Immature natural killer cell (primary cell): ENCODE results near the gene EXPH5. TPM values are rescaled to one million over a fixed set of nuclear protein-coding genes. Genes with fewer than 3 reads are reported as not detected.

Experiments used
- DNase-seq, 3 donors: peaks; one replicate each; pipeline ENCODE4 v3.0.0; 2022; ENCODE audit warnings: mixed read lengths in 1 of 3
- H3K27ac Mint-ChIP-seq, 6 donors: one replicate each; pipeline ENCODE4 v1.8.0; 2020; ENCODE audit warnings: mixed read lengths in 6 of 6, mild to moderate bottlenecking in 5 of 6, inconsistent platforms in 4 of 6, moderate library complexity in 3 of 6
- H3K27me3 Mint-ChIP-seq, 3 donors: one replicate each; pipeline ENCODE4 v1.8.0; 2020 to 2021; ENCODE audit warnings: low read depth in 3 of 3, mild to moderate bottlenecking in 3 of 3, mixed read lengths in 3 of 3, moderate library complexity in 3 of 3, inconsistent platforms in 1 of 3
- H3K36me3 Mint-ChIP-seq, 3 donors: one replicate each; pipeline ENCODE4 v1.8.0; 2020; ENCODE audit warnings: mixed read lengths in 3 of 3, inconsistent platforms in 2 of 3, mild to moderate bottlenecking in 2 of 3
- H3K4me1 Mint-ChIP-seq, 2 donors: one replicate each; pipeline ENCODE4 v1.8.0; 2020; ENCODE audit warnings: inconsistent platforms in 2 of 2, mild to moderate bottlenecking in 2 of 2, mixed read lengths in 2 of 2, moderate library complexity in 1 of 2
- H3K4me3 Mint-ChIP-seq, 5 donors: one replicate each; pipeline ENCODE4 v1.8.0; 2020; ENCODE audit warnings: mild to moderate bottlenecking in 5 of 5, mixed read lengths in 5 of 5, inconsistent platforms in 3 of 5, moderate library complexity in 3 of 5
- H3K9me3 Mint-ChIP-seq, 6 donors: one replicate each; pipeline ENCODE4 v1.8.0; 2020; ENCODE audit warnings: mild to moderate bottlenecking in 6 of 6, mixed read lengths in 6 of 6, inconsistent platforms in 4 of 6, moderate library complexity in 3 of 6
- polyA plus RNA-seq, 3 donors: library from polyadenylated mRNA; unstranded; fragments of 300-500 nt; fragmentation: Illumina TruSeq; gene quantifications; one replicate each; pipeline ENCODE4 v1.2.3, GENCODE V29; 2021

EXPH5 gene
- polyA plus RNA-seq, 3 donors from 2014 or later, result 1.0 to 2.6 (median 1.6) TPM

DNA sequence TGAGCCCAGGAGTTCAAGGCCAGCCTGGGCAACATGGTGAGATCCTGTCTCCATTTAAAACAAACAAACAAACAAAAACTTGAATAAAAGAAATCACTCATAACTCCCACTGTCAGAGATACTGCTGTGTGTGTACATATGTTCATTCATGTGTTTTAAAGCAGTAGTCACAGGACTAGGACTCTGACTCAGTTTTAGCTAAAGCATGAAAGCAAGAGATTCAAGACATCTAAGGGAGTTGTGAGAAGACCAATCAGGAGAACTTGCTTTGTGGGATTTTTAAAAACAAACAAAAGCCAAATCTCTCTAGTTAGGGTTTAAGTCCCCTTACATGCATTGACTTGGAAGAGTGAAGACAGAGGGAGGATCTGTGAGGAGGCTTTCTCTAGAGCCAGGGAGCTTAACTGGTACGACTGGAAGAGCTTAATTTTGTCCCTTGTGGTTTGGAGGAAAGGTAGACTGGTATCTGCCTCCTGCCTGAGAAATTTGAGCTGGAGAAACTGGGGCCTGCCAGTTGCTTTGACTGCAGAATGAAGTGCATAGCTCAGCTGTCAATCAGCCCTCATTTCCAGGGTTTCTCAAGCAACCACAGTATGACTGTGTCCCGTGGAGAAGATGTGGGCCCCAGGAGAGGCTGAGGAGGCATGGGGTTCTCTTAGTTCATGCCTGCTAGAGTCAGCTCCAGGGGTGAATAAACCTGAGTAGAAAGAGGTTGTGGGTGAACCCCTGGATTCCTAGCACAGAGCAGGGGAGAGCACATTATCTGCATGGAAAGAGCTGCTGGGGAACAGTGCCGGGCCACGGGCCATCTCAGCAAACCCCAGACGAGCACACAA lies 30.6 kb downstream of the EXPH5 start:
- Mint-ChIP-seq H3K9me3 (no peaks in the 10 kb centered on the region), H3K4me3 (no peak overlapping the region), H3K27me3 (peaks cover 0 to 4% (median 0%) of the 10 kb centered on the region in 3 donors), H3K27ac (no peak overlapping the region), H3K36me3 (no peaks in the 10 kb centered on the region), H3K4me1 (peaks cover 8 to 19% of the 10 kb centered on the region in 2 donors)
- DNase-seq, result no peak

DNA sequence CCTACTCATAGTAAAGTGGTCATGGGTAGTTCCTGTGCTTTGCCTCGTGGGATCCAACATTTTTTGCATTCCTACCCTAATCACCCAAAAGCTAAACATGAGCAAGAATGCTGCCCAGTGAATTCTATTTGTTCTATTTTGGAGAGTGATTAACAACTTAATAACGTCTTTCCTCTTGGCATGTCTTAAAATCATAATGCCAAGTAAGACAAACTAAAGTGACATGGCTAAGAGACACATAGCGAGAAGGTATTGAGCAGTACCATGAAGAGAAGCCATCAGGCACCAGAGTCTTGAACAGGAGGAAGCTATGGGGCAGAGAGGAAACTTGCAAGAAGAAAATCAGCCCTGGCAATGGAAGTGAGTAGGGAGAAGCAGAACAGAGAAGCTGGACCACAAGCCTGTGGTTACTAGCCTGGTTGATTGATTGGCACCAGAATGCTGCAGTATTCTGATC lies 32.0 kb downstream of the EXPH5 start:
- peaks cover 8 to 19% of the 10 kb centered on the region in 2 donors for H3K4me1 Mint-ChIP-seq
- H3K36me3 Mint-ChIP-seq, result no peaks in the 10 kb centered on the region
- H3K27ac Mint-ChIP-seq, result no peak overlapping the region
- H3K9me3 Mint-ChIP-seq, result no peaks in the 10 kb centered on the region
- H3K27me3 Mint-ChIP-seq, result peaks cover 0 to 4% (median 0%) of the 10 kb centered on the region in 3 donors
- no peak overlapping the region for H3K4me3 Mint-ChIP-seq
- DNase-seq, result no peak

DNA sequence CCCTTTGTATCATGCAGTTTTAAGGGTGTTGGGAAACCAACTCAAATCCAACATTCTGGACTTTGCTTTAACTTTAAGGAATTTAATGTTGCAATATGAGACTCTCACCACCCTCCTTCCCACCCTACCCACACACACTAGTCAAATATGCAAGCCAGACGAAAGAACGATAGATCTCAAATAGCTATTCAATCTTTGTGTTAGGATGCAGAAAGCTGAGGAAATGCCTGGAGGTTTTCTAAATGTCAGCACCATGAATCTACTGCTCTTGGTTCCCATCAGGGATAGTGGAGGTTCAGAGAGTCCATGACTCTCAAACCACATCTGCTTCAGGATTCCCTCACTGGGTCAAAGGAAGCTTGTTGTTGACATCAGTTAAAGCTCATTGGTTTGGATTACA lies 33.7 kb downstream of the EXPH5 start:
- Mint-ChIP-seq H3K27ac (no peak overlapping the region), H3K9me3 (no peaks in the 10 kb centered on the region), H3K4me3 (no peak overlapping the region), H3K36me3 (no peaks in the 10 kb centered on the region), H3K27me3 (peaks cover 0 to 4% (median 0%) of the 10 kb centered on the region in 3 donors), H3K4me1 (peaks cover 8 to 19% of the 10 kb centered on the region in 2 donors)
- DNase-seq, result no peak

DNA sequence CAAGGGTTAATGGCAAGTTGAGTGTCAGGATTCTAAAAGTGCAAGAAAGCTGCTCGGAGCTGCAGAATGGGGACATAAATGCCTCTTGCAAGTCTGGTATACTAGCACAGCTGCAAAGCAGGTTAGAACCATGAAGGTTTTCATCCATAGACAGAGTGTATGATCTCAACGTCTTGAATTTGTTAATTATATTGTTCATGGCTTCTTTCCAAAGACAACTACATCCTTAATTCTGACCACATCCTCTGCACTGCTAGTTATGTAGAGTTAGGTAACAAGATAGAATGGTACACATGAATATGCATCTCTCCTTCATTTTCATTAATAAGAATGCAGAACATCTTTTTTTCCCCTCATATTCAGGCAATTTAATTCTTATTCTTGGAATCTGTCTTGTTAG lies 34.2 kb downstream of the EXPH5 start:
- Mint-ChIP-seq H3K36me3 (no peaks in the 10 kb centered on the region), H3K27ac (no peak overlapping the region)

DNA sequence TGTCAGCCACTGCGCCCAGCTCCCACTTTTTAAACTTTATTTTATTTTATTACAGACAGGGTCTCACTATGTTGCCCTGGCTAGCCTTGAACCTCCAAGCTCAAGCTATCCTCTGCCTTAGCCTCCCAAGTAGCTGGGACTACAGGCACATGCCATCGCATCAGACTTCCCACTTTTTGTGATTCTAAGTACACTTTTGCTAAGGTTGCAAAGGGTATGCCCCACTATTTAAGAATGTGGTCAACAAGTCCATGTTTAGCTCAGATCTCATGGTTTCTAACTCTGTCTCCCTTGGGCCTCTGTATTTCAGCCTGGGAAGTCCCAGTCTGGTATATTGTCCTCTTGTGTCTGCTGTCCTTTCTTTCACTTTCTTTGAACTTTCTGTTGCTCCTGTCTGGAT lies 35.3 kb downstream of the EXPH5 start:
- Mint-ChIP-seq H3K9me3 (no peaks in the 10 kb centered on the region), H3K36me3 (no peaks in the 10 kb centered on the region), H3K27me3 (peaks cover 0 to 4% (median 0%) of the 10 kb centered on the region in 3 donors), H3K27ac (no peak overlapping the region), H3K4me3 (no peak overlapping the region), H3K4me1 (peaks cover 8 to 19% of the 10 kb centered on the region in 2 donors)
- DNase-seq, result no peak

More for the DNA sequence above, 34.2 kb downstream of the EXPH5 start:
- H3K4me3 Mint-ChIP-seq, result no peak overlapping the region
- no peak for DNase-seq
- peaks cover 8 to 19% of the 10 kb centered on the region in 2 donors for H3K4me1 Mint-ChIP-seq
- H3K9me3 Mint-ChIP-seq, result no peaks in the 10 kb centered on the region
- peaks cover 0 to 4% (median 0%) of the 10 kb centered on the region in 3 donors for H3K27me3 Mint-ChIP-seq

DNA sequence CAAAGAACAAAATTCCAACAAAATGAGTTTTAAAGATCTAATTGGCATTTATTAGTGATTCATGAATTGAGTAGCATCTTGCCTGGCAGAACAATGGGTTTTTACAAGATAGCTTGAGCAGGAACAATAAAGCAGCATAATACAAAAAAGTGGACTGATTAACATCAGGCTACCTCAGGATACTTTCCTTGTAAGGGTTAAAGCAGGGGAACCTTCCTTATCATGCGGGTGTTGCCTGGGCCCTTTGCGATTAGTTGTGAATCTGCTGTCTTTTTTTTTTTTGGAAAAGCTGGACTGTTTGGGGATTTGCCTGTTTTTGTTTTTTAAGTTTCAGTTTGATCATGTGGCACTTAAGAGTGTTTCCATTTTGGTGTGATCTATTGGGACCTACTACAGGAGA lies 37.5 kb downstream of the EXPH5 start:
- Mint-ChIP-seq H3K27ac (no peak overlapping the region), H3K27me3 (no peaks in the 10 kb centered on the region), H3K9me3 (no peaks in the 10 kb centered on the region), H3K4me3 (no peak overlapping the region), H3K4me1 (peaks cover 8 to 19% of the 10 kb centered on the region in 2 donors), H3K36me3 (no peaks in the 10 kb centered on the region)
- DNase-seq, result no peak

DNA sequence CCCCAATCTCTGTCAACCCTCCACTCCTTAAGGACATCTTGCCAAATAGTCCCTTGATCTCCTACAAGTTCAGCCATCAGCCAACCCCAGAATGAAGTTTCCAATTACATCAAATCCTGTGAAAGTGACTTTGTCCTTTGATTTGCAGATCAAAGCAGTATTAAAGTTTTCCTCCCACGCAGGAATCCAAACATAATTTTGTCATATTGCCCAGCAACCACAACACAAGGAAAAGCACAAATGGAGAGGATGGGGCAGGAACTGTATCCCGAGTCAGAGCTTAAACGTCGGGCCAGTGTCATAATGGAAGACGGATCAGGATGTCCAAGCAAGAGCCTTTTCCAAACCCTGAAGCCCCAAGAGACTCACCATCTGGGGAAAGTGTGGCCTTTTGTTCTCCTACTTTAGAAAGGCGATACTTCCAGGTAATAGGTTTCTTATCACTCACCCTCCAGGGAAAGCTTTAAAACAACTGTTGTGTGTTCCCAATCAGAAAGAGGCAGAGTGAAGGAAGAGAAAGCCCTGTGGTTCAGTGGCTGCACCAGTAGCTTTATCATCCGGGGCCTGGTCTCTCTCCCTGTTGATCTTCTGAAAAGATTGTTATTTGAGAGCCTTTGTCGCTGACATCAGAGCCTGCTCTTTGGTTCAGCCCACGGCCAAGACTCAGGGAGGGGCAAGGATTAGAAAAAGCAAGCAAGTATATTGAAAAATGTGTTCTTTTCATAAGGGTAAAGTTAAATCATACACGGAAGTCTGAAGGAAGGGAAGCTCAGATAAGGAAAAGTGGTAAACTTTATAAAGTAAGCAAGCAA lies 41.7 kb downstream of the EXPH5 start:
- H3K4me3 Mint-ChIP-seq, result no peak overlapping the region
- no peaks in the 10 kb centered on the region for H3K36me3 Mint-ChIP-seq
- DNase-seq, result no peak
- H3K27me3 Mint-ChIP-seq, result no peaks in the 10 kb centered on the region
- H3K9me3 Mint-ChIP-seq, result no peaks in the 10 kb centered on the region
- no peak overlapping the region for H3K27ac Mint-ChIP-seq
- H3K4me1 Mint-ChIP-seq, result no peaks in the 10 kb centered on the region

DNA sequence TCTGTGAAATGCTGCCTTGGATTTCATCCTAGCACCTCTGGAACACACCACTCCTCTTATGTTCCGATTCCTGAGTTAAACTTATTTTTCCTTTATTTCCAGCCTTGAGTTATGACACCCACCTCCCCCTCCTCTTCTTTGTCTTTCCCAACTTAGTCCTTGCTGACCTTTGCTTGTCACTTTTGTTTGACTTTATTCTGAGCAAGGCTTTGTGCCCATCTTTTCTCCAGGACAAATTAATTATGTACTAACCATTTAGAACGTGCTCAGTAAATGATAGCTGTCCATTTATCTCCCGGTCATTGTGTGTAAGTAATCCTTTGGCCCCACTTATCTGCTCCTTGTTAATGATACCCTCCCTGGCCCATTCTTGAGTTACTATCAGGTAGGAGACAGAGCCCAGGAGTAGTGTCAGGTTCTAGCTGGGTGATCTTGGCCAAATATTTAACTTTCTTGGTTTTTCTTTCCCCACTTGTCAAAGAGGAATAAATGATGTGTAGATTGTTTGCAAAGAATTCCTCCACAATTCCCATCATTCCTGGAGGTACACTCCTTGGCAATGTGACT lies 44.2 kb downstream of the EXPH5 start:
- no peak overlapping the region for H3K4me3 Mint-ChIP-seq
- H3K4me1 Mint-ChIP-seq, result no peaks in the 10 kb centered on the region
- no peaks in the 10 kb centered on the region for H3K36me3 Mint-ChIP-seq
- H3K27me3 Mint-ChIP-seq, result peaks cover 0 to 2% (median 0%) of the 10 kb centered on the region in 3 donors
- H3K9me3 Mint-ChIP-seq, result no peaks in the 10 kb centered on the region
- no peak overlapping the region for H3K27ac Mint-ChIP-seq
- DNase-seq, result no peak

DNA sequence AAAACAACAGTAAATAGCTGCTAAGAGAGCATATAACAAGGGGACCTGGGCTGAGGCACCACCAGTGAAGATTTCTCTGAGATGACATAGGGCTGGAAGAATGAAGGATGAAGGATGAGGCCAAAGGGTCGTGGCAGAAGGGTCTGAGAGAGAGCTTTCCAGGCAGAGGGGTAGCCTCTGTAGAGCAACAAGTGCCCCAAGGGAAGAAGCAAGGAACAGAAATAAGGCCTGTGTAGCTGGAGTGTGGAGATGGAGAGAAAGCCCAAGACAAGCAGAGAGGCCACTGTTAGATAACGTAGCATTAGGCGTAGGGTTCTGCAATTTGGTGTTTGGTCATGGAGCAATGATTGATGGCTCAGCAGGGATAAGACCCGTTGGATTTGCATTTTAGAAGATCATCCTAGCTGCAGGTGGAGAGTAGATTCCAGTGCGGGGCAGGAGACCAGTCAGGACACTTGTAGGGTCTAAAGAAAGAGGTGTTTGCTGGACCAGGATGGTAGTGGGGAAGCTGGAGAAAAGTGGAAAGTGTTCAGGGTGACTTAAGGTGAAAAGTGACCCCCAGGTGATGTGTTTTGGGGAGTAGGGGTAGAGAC lies 47.6 kb downstream of the EXPH5 start:
- no peak overlapping the region for H3K4me3 Mint-ChIP-seq
- H3K36me3 Mint-ChIP-seq, result no peaks in the 10 kb centered on the region
- H3K9me3 Mint-ChIP-seq, result no peaks in the 10 kb centered on the region
- no peak overlapping the region for H3K27ac Mint-ChIP-seq
- peaks cover 0 to 2% (median 0%) of the 10 kb centered on the region in 3 donors for H3K27me3 Mint-ChIP-seq
- H3K4me1 Mint-ChIP-seq, result no peaks in the 10 kb centered on the region
- DNase-seq, result no peak

DNA sequence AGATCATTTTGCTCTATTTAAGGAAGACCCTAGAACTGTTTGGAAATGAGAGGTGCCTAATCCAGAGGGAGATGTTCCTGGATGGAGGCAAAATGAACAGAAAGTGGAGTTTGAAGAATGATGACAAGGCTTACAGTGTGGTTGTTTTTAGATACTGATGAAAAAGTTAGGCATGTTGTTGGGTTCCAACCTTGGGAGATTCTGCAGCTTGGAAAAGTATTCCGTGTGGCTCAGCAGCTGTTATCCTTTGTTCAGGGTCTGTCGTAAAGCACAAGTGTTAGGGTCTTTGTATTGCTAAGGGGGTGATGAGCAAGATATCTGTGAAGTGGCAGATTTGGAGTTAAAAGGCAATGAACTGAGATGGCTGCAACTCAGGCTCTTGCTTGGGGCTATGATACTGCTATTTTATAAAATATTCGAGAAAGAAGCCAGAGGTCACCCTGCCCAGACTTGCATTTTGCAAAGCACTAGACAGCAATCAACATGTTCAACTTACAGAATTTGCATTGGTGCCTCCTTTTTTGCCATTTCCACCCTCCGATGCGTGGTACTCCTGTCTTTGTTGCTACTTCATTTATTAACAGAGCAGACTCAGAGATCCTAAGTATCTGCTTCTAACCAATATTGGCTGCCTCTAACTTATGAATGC lies 50.1 kb downstream of the EXPH5 start:
- no peak overlapping the region for H3K4me3 Mint-ChIP-seq
- H3K27me3 Mint-ChIP-seq, result peaks cover 0 to 2% (median 0%) of the 10 kb centered on the region in 3 donors
- no peaks in the 10 kb centered on the region for H3K36me3 Mint-ChIP-seq
- H3K27ac Mint-ChIP-seq, result peak overlapping the region in 1 of 6 donors; percentile 6
- DNase-seq, result no peak
- no peaks in the 10 kb centered on the region for H3K9me3 Mint-ChIP-seq
- H3K4me1 Mint-ChIP-seq, result peaks cover 3 to 5% of the 10 kb centered on the region in 2 donors

DNA sequence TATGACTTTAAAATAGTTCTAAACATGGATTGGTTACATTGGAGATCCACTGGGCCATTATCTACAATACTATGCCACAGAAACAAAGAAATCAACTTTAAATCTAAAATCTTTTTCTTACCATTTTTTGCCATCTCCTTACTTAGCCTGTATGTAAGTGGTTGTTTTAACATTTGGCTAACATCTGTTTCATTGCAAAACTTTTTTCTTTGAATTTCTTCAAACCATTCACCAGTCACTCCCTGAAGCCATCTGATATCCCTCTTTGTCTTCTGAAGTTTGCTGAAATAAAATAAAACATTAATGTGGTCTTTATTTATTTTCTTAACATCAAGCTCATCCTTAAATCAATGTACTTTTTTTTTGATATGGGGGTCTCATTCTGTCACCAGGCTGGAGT lies 52.0 kb downstream of the EXPH5 start:
- Mint-ChIP-seq H3K27me3 (peaks cover 2 to 4% (median 2%) of the 10 kb centered on the region in 3 donors), H3K9me3 (no peaks in the 10 kb centered on the region), H3K36me3 (no peaks in the 10 kb centered on the region), H3K4me1 (peaks cover 15 to 19% of the 10 kb centered on the region in 2 donors), H3K4me3 (no peak overlapping the region), H3K27ac (peak overlapping the region in 1 of 6 donors; percentile 46)
- DNase-seq, result no peak

DNA sequence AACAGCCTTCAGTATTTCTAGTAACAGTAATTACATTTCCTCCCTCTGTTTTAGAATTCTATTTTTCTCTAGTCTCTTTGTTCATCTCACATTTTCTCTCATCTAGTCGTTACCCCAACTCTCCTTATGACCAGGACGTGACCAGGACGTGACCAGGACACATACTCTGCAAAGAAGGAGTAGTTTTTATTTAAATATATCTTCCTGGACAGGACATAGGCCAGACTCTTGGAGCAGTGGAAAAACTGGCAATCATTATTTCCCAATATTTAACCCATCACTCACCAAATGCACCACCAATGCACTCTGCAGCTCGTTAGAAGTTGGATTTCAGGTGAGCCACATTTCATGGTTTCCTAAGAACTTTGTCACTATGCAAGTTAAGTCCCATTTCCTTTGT lies 55.1 kb downstream of the EXPH5 start:
- Mint-ChIP-seq H3K9me3 (no peaks in the 10 kb centered on the region), H3K4me1 (peaks cover 15 to 19% of the 10 kb centered on the region in 2 donors), H3K27ac (peak overlapping the region; percentile 20 to 95 (median 76)), H3K36me3 (no peaks in the 10 kb centered on the region), H3K4me3 (peak overlapping the region; percentile 36 to 85 (median 77)), H3K27me3 (peaks cover 0 to 4% (median 2%) of the 10 kb centered on the region in 3 donors)
- DNase-seq, result no peak

DNA sequence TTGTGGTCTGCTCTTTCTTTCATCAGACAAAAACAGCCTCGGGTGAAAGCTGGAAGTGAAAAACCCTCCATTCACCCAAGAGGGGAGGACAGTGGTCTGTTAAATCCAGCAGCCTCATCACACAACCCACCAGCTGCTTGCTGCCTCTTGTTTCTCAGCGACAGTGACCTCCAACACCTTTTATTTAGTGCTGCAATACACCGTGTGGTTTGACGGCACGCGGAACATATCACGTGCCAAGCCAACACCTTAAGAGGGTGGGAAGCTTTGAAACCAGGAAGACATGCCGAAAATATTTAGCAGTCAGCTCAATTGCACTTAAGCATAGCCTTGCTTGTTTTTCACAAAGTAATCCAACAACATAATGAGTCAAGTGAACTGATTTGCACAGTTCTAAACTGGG lies 55.5 kb downstream of the EXPH5 start:
- Mint-ChIP-seq H3K27ac (peak overlapping the region; percentile 69 to 95 (median 82)), H3K4me3 (peak overlapping the region; percentile 75 to 85 (median 77)), H3K27me3 (peaks cover 0 to 5% (median 2%) of the 10 kb centered on the region in 3 donors), H3K9me3 (no peaks in the 10 kb centered on the region), H3K4me1 (peaks cover 15 to 19% of the 10 kb centered on the region in 2 donors), H3K36me3 (no peaks in the 10 kb centered on the region)
- peak; percentile 73 to 81 (median 79) for DNase-seq
